GM19193 (cell line): ENCODE measurements around the gene TMEM212.

Experiments
- POLR2A ChIP-seq: IDR thresholded peaks from 4 replicates; pipeline ENCODE4 v1.6.1; 2011; ENCODE audit not compliant: insufficient read depth, insufficient read length; ENCODE audit errors: extremely low read depth

The TMEM212 gene

GRCh38 chr3:171839270-171839669 is 3.9 kb upstream of the TMEM212 start:
- no peak for TF ChIP-seq POLR2A

- no peak for TF ChIP-seq POLR2A
Measured at GRCh38 chr3:171840445-171840810, 2.7 kb upstream of the TMEM212 start.

- TF ChIP-seq POLR2A, result no peak
Measured at GRCh38 chr3:171840811-171841619, 2.1 kb upstream of the TMEM212 start.

- no peak for TF ChIP-seq POLR2A
Measured at GRCh38 chr3:171841620-171842000, 1.5 kb upstream of the TMEM212 start.

- TF ChIP-seq POLR2A, result no peak
Measured at GRCh38 chr3:171844873-171845272, 1.7 kb downstream of the TMEM212 start.

GRCh38 chr3:171845481-171846284 is 2.5 kb downstream of the TMEM212 start:
- TF ChIP-seq POLR2A, result no peak

- no peak for TF ChIP-seq POLR2A
Measured at GRCh38 chr3:171846597-171846996, 3.4 kb downstream of the TMEM212 start.

GRCh38 chr3:171847133-171847532 is 4.0 kb downstream of the TMEM212 start:
- TF ChIP-seq POLR2A, result no peak

- no peak for TF ChIP-seq POLR2A
Measured at GRCh38 chr3:171847595-171848259, 4.6 kb downstream of the TMEM212 start.

- TF ChIP-seq POLR2A, result no peak
Measured at GRCh38 chr3:171849617-171850319, 6.6 kb downstream of the TMEM212 start.

GRCh38 chr3:171850320-171850959 is 7.3 kb downstream of the TMEM212 start:
- no peak for TF ChIP-seq POLR2A

- TF ChIP-seq POLR2A, result no peak
Measured at GRCh38 chr3:171850960-171851659, 8.0 kb downstream of the TMEM212 start.

- TF ChIP-seq POLR2A, result no peak
Measured at GRCh38 chr3:171851660-171852058, 8.5 kb downstream of the TMEM212 start.
